ENCODE measurements around the gene MS4A6A.
"Not testable (repeated sequence)": the region's sequence is repeated elsewhere in the genome, so short reads cannot be mapped to it uniquely, and the experiment has no call there.

MS4A6A gene

DNA sequence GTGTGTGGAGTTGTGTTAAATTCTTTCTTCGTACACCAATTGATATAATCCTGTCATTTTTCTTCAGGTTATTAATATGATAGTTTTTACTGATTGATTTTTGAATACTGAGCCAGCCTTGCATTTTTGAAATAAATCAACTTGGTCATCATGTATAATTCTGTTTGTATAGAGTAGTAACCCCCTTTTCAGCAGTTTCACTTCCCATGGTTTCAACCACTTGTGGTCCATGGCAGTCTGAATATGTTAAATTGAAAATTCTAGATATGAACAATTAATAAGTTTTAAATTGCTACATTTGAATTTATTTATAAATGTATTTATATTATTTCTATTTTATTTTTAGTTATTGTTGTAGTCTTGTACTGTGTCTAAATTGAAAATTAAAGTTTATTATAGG is 32.6 kb downstream of the MS4A6A start:
- H3K4me3 ChIP-seq (ENCODE audit: low read length): no peak overlapping the region
- TF ChIP-seq CTCF (conservative IDR thresholded peaks at IDR 0.05; ENCODE audit: low read depth, low read length): no peak
- no peak for DNase-seq (ENCODE audit: low read depth)

DNA sequence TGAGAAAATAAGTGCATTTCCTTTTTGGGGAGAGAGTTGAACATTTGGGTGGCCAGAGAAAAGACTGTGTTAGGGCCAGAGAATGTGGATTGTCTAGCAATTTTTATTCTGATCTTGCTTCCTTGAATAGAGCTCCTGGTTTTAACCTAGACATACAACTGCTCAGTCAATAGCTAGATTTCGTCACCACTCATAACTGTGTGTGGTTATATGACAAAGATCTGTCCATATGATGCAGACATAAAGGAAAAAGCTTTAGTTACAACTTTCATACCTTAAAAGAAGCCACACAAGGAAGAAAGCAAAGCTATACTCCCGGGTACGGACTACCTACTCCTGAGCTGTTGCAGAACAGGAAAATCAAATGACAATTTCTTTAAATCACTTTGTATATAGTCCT is 37.2 kb downstream of the MS4A6A start:
- TF ChIP-seq CTCF (conservative IDR thresholded peaks at IDR 0.05; ENCODE audit: low read depth, low read length): no peak
- DNase-seq (ENCODE audit: low read depth): no peak
- no peak overlapping the region for H3K4me3 ChIP-seq (ENCODE audit: low read length)

DNA sequence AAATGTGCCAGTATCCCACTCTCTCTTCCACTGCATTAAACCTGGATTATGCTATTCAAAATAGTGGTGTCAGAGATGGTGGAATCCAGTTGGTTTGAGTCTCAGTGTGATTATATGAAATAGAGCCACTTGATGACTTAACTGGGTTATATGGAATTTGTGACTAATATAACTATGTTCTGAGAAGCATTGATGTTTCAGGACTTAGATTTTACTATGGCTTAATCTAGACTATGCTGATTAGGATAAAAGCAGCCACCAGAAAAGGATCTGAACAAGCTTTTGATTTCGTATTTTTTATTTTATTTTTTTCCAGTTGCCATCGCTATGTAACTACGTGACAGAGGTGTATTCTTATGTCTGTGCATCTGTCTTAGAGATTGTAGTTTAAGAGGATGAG is 39.1 kb downstream of the MS4A6A start:
- no peak overlapping the region for H3K4me3 ChIP-seq (ENCODE audit: low read length)
- no peak for TF ChIP-seq CTCF (conservative IDR thresholded peaks at IDR 0.05; ENCODE audit: low read depth, low read length)
- no peak for DNase-seq (ENCODE audit: low read depth)

DNA sequence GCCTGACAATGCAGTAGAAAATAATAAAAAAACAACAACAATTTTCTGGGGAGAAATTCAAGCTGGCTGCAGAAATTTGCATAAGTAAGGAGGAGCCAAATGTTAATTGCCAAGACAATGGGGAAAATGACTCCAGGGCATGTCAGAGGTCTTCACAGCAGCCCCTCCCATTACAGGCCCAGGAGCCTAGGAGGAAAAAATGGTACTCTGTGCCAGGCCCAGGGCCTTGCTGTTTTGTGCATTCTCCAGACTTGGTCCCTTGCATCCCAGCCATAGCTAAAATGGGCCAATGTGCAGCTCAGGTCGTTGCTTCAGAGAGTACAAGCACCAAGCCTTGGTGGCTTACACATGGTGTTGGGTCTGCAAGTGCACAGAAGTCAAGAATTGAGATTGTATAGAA is 49.0 kb downstream of the MS4A6A start:
- no peak for TF ChIP-seq CTCF (conservative IDR thresholded peaks at IDR 0.05; ENCODE audit: low read depth, low read length)
- no peak for DNase-seq (ENCODE audit: low read depth)
- H3K4me3 ChIP-seq (ENCODE audit: low read length): no peak overlapping the region

GRCh38 chr11:60131912-60132311 is 51.0 kb downstream of the MS4A6A start:
- no peak for DNase-seq (ENCODE audit: low read depth)
- TF ChIP-seq CTCF (conservative IDR thresholded peaks at IDR 0.05; ENCODE audit: low read depth, low read length): no peak
- no peak overlapping the region for H3K4me3 ChIP-seq (ENCODE audit: low read length)

DNA sequence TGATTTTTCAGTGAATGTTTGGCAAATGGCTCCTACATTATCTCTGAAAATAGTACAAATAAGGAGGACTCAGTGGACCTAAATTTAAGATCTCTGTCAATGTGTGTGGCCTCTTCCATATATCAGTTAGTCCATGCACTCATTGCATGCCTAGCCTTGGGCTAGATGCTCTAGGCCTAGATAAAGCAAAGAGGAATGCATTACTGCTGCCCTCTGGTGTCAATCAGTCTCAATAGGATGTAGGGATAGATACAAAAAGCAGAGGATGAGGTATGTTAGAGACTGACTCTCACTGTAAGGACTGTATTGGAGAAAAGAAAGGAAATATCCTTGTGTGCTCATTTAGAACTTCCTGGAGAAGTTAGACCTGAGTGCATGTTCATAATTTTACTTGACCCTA is 52.4 kb downstream of the MS4A6A start:
- no peak overlapping the region for H3K4me3 ChIP-seq (ENCODE audit: low read length)
- no peak for DNase-seq (ENCODE audit: low read depth)
- TF ChIP-seq CTCF (conservative IDR thresholded peaks at IDR 0.05; ENCODE audit: low read depth, low read length): peak; percentile 55

DNA sequence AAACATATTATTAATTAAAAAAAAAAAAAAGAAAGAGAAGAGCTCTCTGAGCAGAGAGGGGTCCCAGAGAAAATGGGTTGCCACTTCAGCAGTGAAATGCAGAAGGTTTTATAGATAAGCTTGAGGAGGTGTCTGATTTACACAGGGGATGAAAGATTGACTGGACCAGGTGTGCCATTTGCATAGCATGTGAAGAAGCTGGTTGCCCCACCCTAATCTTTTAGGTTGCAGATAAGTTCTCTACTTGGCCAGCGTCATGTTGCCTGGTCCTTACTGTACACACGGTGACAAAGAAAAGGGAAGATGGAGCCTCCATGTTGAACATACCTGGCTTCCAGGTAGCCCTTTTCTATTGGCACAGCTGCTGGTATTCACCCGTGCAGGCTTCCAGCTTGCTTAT is 53.0 kb downstream of the MS4A6A start:
- no peak for DNase-seq (ENCODE audit: low read depth)
- H3K4me3 ChIP-seq (ENCODE audit: low read length): no peak overlapping the region
- no peak for TF ChIP-seq CTCF (conservative IDR thresholded peaks at IDR 0.05; ENCODE audit: low read depth, low read length)

- not testable (repeated sequence) for DNase-seq (ENCODE audit: low read depth); H3K4me3 ChIP-seq (ENCODE audit: low read length)
Observed at GRCh38 chr11:60128866-60129265, 54.0 kb downstream of the MS4A6A start.
